Stimulated activated CD4-positive, alpha-beta T cell treated with anti-CD3 and anti-CD28 coated beads, Interleukin-15, amount 100 ng/mL, for 48 hours (primary cell): ENCODE data around the gene GARS1.

Experiments used
- DNase-seq, 2 donors: peaks; one replicate each; pipeline ENCODE4 v3.0.0-alpha.2; 2020; ENCODE audit warnings: low read depth in 2 of 2

The GARS1 gene

GRCh38 chr7:30681815-30682211 lies 87.1 kb downstream of the GARS1 start:
- no peak for DNase-seq

- no peak for DNase-seq
Measured at GRCh38 chr7:30682212-30683083, 87.8 kb downstream of the GARS1 start, which contains the start of gene CRHR2. Gene CRHR2 (minus strand): TSS chr7:30682456. CDS start chr7:30682280, 176 bp downstream.

- no peak for DNase-seq
Measured at GRCh38 chr7:30683306-30683705, 88.6 kb downstream of the GARS1 start.
